Endothelial cell (in vitro differentiated cells): ENCODE results near the gene MUC3A. TPM values are rescaled to one million over a fixed set of nuclear protein-coding genes. Genes with fewer than 3 reads are reported as not detected.
"Not testable (repeated sequence)": the region's sequence is repeated elsewhere in the genome, so short reads cannot be mapped to it uniquely, and the experiment has no call there.

Source experiments
- DNase-seq: peaks from one replicate; pipeline ENCODE4 v3.0.0; 2021; ENCODE audit warnings: low spot score
- H3K27ac Mint-ChIP-seq: one replicate; pipeline ENCODE4 v1.8.0; 2021; ENCODE audit warnings: mixed read lengths, inconsistent platforms; ENCODE audit not compliant: unreplicated experiment
- H3K27me3 Mint-ChIP-seq: one replicate; pipeline ENCODE4 v1.8.0; 2021; ENCODE audit warnings: mild to moderate bottlenecking, moderate library complexity, mixed read lengths, inconsistent platforms; ENCODE audit not compliant: unreplicated experiment
- H3K36me3 Mint-ChIP-seq: one replicate; pipeline ENCODE4 v1.8.0; 2021; ENCODE audit warnings: mild to moderate bottlenecking, low read depth, mixed read lengths, inconsistent platforms; ENCODE audit not compliant: unreplicated experiment
- H3K4me1 Mint-ChIP-seq: one replicate; pipeline ENCODE4 v1.8.0; 2021; ENCODE audit warnings: mild to moderate bottlenecking, mixed read lengths, inconsistent platforms; ENCODE audit not compliant: unreplicated experiment
- H3K4me3 Mint-ChIP-seq: one replicate; pipeline ENCODE4 v1.8.0; 2021; ENCODE audit warnings: mild to moderate bottlenecking, mixed read lengths, inconsistent platforms; ENCODE audit not compliant: unreplicated experiment
- H3K9me3 Mint-ChIP-seq: one replicate; pipeline ENCODE4 v1.8.0; 2021; ENCODE audit warnings: mixed read lengths, inconsistent platforms; ENCODE audit not compliant: unreplicated experiment
- total RNA-seq: library from RNA; stranded (reverse); fragmentation: NEBNext Ultra II Directional; extraction: Animal tissue kit (Norgen Biotek cat#: 25700); gene quantifications from one replicate; pipeline ENCODE4 v1.2.1, GENCODE V29; 2021; ENCODE audit not compliant: unreplicated experiment
- TF ChIP-seq, protein P1 (sequence below): fragments of 200-600 bp; sonication (generic); IDR thresholded peaks from one replicate; pipeline ENCODE4 v1.5.0; 2021; ENCODE audit warnings: antibody characterized with exemption; ENCODE audit not compliant: unreplicated experiment

MUC3A gene
- total RNA-seq, 1 donor from 2014 or later: 3.4 TPM

DNA sequence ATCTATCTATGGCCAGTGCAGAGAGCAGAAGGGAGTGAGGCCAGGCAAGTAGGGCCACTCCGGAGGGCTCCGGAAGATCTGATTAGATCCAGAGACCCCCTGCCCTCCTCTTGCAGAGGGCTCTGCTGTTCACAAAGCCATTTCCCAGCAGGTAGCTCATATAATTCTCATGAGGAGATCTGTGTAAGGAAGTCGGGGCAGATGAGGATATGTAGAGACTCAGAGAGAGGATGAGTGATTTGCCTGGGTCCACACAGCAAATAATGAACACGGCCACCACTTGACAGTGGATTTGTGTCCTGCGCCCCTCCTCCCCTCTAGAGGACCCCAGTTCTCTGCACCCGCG, 22.6 kb downstream of the MUC3A start:
- Mint-ChIP-seq H3K36me3 (peaks cover 5% of the 10 kb centered on the region), H3K4me1 (peaks cover 9% of the 10 kb centered on the region), H3K27ac (no peak overlapping the region), H3K4me3 (no peak overlapping the region), H3K9me3 (no peaks in the 10 kb centered on the region), H3K27me3 (peaks cover 19% of the 10 kb centered on the region)
- DNase-seq: no peak
- TF ChIP-seq, protein P1, sequence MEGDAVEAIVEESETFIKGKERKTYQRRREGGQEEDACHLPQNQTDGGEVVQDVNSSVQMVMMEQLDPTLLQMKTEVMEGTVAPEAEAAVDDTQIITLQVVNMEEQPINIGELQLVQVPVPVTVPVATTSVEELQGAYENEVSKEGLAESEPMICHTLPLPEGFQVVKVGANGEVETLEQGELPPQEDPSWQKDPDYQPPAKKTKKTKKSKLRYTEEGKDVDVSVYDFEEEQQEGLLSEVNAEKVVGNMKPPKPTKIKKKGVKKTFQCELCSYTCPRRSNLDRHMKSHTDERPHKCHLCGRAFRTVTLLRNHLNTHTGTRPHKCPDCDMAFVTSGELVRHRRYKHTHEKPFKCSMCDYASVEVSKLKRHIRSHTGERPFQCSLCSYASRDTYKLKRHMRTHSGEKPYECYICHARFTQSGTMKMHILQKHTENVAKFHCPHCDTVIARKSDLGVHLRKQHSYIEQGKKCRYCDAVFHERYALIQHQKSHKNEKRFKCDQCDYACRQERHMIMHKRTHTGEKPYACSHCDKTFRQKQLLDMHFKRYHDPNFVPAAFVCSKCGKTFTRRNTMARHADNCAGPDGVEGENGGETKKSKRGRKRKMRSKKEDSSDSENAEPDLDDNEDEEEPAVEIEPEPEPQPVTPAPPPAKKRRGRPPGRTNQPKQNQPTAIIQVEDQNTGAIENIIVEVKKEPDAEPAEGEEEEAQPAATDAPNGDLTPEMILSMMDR: no peak

DNA sequence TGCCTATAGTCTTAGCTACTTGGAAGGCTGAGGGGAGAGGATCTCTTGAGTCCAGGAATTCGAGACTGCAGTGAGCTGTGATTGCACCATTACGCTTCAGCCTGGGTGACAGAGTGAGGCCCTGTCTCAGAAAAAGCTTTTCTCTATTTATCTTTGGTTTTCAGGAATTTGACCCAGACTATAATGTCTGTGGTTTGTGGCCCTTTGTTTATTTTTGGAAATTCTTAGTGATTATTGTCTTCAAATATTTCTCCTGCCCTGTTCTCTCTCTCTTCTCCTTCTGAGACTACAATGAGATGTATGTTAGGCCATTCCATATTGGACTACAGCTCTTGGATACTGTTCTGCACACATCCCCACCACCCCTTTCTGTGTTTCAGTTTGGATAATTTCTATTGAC, 24.7 kb downstream of the MUC3A start:
- Mint-ChIP-seq H3K36me3 (no peaks in the 10 kb centered on the region), H3K27me3 (peaks cover 7% of the 10 kb centered on the region), H3K9me3 (no peaks in the 10 kb centered on the region), H3K27ac (no peak overlapping the region), H3K4me3 (no peak overlapping the region), H3K4me1 (peaks cover 2% of the 10 kb centered on the region)
- TF ChIP-seq, protein P1: no peak
- DNase-seq: no peak

DNA sequence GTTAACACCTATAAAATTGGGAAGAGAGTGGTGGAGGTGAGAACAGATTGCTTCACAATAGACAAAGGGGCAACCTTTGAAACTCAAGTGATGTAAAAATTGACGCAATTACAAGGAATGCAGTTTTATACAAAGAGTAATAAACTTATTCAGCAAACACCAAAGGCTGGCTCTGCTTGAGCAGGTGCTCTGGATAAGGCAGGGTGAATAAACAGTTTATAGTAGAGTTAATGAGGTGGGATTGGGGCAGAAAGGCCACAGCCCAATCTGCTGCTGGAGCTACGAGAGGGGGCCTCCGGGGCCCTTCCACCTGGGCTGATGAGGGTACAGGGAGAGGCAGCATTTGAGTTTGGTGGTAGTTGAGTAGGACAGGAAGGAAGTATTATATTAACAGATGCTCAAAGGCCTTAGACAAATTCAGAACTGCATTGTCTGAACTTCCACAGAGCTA, 26.1 kb downstream of the MUC3A start:
- Mint-ChIP-seq H3K27me3 (peaks cover 3% of the 10 kb centered on the region), H3K4me3 (no peak overlapping the region), H3K27ac (no peak overlapping the region), H3K4me1 (peaks cover 2% of the 10 kb centered on the region), H3K36me3 (no peaks in the 10 kb centered on the region), H3K9me3 (no peaks in the 10 kb centered on the region)
- DNase-seq: no peak
- TF ChIP-seq, protein P1: no peak

- no peaks in the 10 kb centered on the region for H3K9me3 Mint-ChIP-seq
- peaks cover 5% of the 10 kb centered on the region for H3K27me3 Mint-ChIP-seq
- H3K27ac Mint-ChIP-seq: no peak overlapping the region
- no peaks in the 10 kb centered on the region for H3K36me3 Mint-ChIP-seq
- peaks cover 2% of the 10 kb centered on the region for H3K4me1 Mint-ChIP-seq
- no peak for DNase-seq
- TF ChIP-seq, protein P1: no peak
- no peak overlapping the region for H3K4me3 Mint-ChIP-seq
These were observed 29.0 kb downstream of the MUC3A start for GRCh38 chr7:100978300-100978699.

- TF ChIP-seq, protein P1: no peak
- Mint-ChIP-seq H3K4me3 (no peak overlapping the region), H3K36me3 (no peaks in the 10 kb centered on the region), H3K4me1 (no peaks in the 10 kb centered on the region), H3K9me3 (no peaks in the 10 kb centered on the region), H3K27me3 (peaks cover 2% of the 10 kb centered on the region), H3K27ac (no peak overlapping the region)
- no peak for DNase-seq
These were observed 34.3 kb downstream of the MUC3A start for GRCh38 chr7:100983451-100984187.

- not testable (repeated sequence) for H3K4me1 Mint-ChIP-seq, DNase-seq, H3K4me3 Mint-ChIP-seq, H3K9me3 Mint-ChIP-seq, H3K36me3 Mint-ChIP-seq, H3K27ac Mint-ChIP-seq, H3K27me3 Mint-ChIP-seq
These were observed 35.0 kb downstream of the MUC3A start for GRCh38 chr7:100984241-100984918.

DNA sequence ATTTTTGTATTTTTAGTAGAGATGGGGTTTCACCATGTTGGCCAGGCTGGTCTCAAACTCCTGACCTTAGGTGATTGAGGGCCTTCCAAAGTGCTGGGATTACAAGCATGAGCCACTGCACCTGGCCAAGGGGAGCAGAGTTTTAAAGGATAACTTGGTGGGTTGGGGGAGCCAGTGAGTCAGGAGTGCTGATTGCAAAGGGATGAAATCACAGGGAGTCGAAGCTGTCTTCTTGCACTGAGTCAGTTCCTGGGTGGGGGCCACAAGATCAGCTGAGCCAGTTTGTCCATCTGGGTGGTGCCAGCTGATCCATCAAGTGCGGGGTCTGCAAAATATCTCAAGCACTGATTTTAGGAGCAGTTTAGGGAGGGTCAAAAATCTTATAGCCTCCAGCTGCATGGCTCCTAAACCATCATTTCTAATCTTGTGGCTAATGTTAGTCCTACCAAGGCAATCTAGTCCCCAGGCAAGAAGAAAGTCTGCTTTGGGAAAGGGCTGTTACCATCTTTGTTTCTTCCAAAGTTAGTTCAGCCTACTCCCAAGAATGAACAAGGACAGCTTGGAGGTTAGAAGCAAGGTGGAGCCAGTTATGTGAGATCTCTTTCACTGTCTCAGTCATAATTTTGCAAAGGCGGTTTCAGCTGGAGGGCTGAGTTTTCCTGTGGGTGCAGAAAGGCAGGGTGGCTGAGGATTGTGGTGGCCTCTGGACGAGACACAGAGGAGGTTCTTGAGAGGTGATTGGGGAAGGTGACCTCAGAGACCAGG, 35.9 kb downstream of the MUC3A start:
- H3K27ac Mint-ChIP-seq, DNase-seq, H3K4me3 Mint-ChIP-seq, H3K4me1 Mint-ChIP-seq, H3K27me3 Mint-ChIP-seq, H3K9me3 Mint-ChIP-seq, H3K36me3 Mint-ChIP-seq: not testable (repeated sequence)
